Activated CD4-positive, alpha-beta T cell treated with anti-CD3 and anti-CD28 coated beads, Interleukin-2, amount 10 ng/mL, durations not matched to agents 24 days and 14 days (primary cell): ENCODE measurements around the gene DNAH8. TPM values are rescaled to one million over a fixed set of nuclear protein-coding genes. Genes with fewer than 3 reads are reported as not detected.
A peak's percentile ranks its signal among the peaks of the same experiment; 100 is the strongest.

Experiments used
- DNase-seq: peaks from one replicate; pipeline ENCODE4 v3.0.0; 2022
- H3K27ac Mint-ChIP-seq: one replicate; pipeline ENCODE4 v1.8.0; 2022; ENCODE audit warnings: mild to moderate bottlenecking, mixed read lengths
- H3K27me3 Mint-ChIP-seq: one replicate; pipeline ENCODE4 v1.8.0; 2022; ENCODE audit warnings: mixed read lengths
- H3K36me3 Mint-ChIP-seq: one replicate; pipeline ENCODE4 v1.8.0; 2022; ENCODE audit warnings: low read depth, mild to moderate bottlenecking, mixed read lengths
- H3K4me1 Mint-ChIP-seq: one replicate; pipeline ENCODE4 v1.8.0; 2021; ENCODE audit warnings: mixed read lengths
- H3K4me3 Mint-ChIP-seq: one replicate; pipeline ENCODE4 v1.8.0; 2022; ENCODE audit warnings: mild to moderate bottlenecking, moderate library complexity, mixed read lengths
- H3K9me3 Mint-ChIP-seq: one replicate; pipeline ENCODE4 v1.8.0; 2021; ENCODE audit warnings: mixed read lengths
- intact Hi-C: fragments of 100-400 bp; cut with micrococcal nuclease; formaldehyde crosslinking; loops from one replicate; pipeline ENCODE4 v1.15.1; 2023
- total RNA-seq: library from RNA; stranded (reverse); gene quantifications from 2 replicates; pipeline ENCODE4 v1.2.3, GENCODE V29; 2022

Gene DNAH8
- total RNA-seq, 1 donor from 2014 or later = not detected

GRCh38 chr6:38714239-38715015 is 684 bp upstream of the DNAH8 start:
- peak overlapping the region; percentile 91 for H3K27ac Mint-ChIP-seq
- peak; percentile 68 for DNase-seq
- intact Hi-C loops = loop anchor here (1.0 to 5.0 kb wide), 3 partner anchors 42 to 142 kb away; partner anchors contain the start of gene BTBD9
- H3K4me3 Mint-ChIP-seq = peak overlapping the region; percentile 70
- peaks cover 20% of the 10 kb centered on the region for H3K27me3 Mint-ChIP-seq
- H3K36me3 Mint-ChIP-seq = no peaks in the 10 kb centered on the region
- no peaks in the 10 kb centered on the region for H3K9me3 Mint-ChIP-seq
- H3K4me1 Mint-ChIP-seq = peaks cover 32% of the 10 kb centered on the region

- DNase-seq = no peak
- H3K9me3 Mint-ChIP-seq = no peaks in the 10 kb centered on the region
- H3K27me3 Mint-ChIP-seq = peaks cover 25% of the 10 kb centered on the region
- peaks cover 28% of the 10 kb centered on the region for H3K4me1 Mint-ChIP-seq
- no peaks in the 10 kb centered on the region for H3K36me3 Mint-ChIP-seq
- H3K4me3 Mint-ChIP-seq = no peak overlapping the region
- H3K27ac Mint-ChIP-seq = no peak overlapping the region
- intact Hi-C loops = loop anchor here (5.0 kb wide), 1 partner anchor 145 kb away; no protein-coding TSS in a partner anchor
These were observed 1.7 kb downstream of the DNAH8 start for GRCh38 chr6:38716825-38717224.

- Mint-ChIP-seq H3K27me3 (peaks cover 29% of the 10 kb centered on the region), H3K4me3 (no peak overlapping the region), H3K36me3 (no peaks in the 10 kb centered on the region), H3K27ac (no peak overlapping the region), H3K4me1 (peaks cover 8% of the 10 kb centered on the region), H3K9me3 (no peaks in the 10 kb centered on the region)
- no peak for DNase-seq
- intact Hi-C loops = loop anchor here (5.0 kb wide), 1 partner anchor 147 kb away; no protein-coding TSS in a partner anchor
These were observed 4.2 kb downstream of the DNAH8 start for GRCh38 chr6:38719358-38719757.

GRCh38 chr6:38720295-38720694 is 5.2 kb downstream of the DNAH8 start:
- Mint-ChIP-seq H3K9me3 (no peaks in the 10 kb centered on the region), H3K4me1 (peaks cover 5% of the 10 kb centered on the region), H3K27ac (no peak overlapping the region), H3K4me3 (no peak overlapping the region), H3K27me3 (peaks cover 29% of the 10 kb centered on the region), H3K36me3 (no peaks in the 10 kb centered on the region)
- peak; percentile 67 for DNase-seq
- intact Hi-C loops = no loop called here

- Mint-ChIP-seq H3K36me3 (no peaks in the 10 kb centered on the region), H3K9me3 (peaks cover 4% of the 10 kb centered on the region), H3K27me3 (peaks cover 20% of the 10 kb centered on the region), H3K4me1 (peaks cover 17% of the 10 kb centered on the region), H3K27ac (no peak overlapping the region), H3K4me3 (no peak overlapping the region)
- intact Hi-C loops = no loop called here
- no peak for DNase-seq
These were observed 6.9 kb downstream of the DNAH8 start for GRCh38 chr6:38722038-38722437.

DNA sequence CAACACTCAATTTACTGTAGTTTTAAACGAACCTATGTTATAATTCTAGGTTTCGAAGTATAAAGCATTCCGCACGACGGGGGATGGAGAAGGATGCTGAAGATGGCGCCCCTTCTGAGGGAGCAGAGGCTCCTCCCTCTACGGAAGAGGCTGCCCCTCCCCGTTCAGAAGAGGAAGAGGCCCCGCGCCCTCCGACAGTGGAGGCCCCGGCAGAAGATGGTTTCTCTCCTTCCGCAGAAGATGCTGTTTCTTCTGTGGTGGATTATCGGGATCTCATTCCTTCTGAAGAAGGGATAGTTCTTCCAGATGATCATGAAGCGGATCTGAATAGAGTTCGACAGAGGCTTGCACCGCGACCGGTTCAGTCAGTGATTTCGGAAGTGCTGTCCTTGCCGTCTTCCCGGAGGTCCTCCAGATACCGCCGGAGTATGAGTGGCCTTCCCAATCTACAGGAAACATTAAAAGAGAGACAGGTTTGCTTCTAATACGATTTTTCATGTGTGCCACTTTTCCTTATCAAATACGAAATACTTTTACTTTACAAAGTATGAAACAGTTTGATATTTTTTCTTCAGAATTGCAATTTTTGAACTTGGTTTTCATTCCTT is 7.7 kb downstream of the DNAH8 start:
- Mint-ChIP-seq H3K9me3 (peaks cover 4% of the 10 kb centered on the region), H3K27me3 (peaks cover 18% of the 10 kb centered on the region), H3K36me3 (no peaks in the 10 kb centered on the region), H3K27ac (no peak overlapping the region), H3K4me1 (peaks cover 17% of the 10 kb centered on the region), H3K4me3 (no peak overlapping the region)
- intact Hi-C loops = no loop called here
- no peak for DNase-seq

GRCh38 chr6:38723783-38724182 is 8.7 kb downstream of the DNAH8 start:
- no peak for DNase-seq
- Mint-ChIP-seq H3K36me3 (no peaks in the 10 kb centered on the region), H3K27ac (no peak overlapping the region), H3K4me3 (no peak overlapping the region), H3K4me1 (peaks cover 17% of the 10 kb centered on the region), H3K27me3 (peaks cover 16% of the 10 kb centered on the region), H3K9me3 (peaks cover 4% of the 10 kb centered on the region)
- intact Hi-C loops = no loop called here

GRCh38 chr6:38724343-38724742 is 9.2 kb downstream of the DNAH8 start:
- peaks cover 4% of the 10 kb centered on the region for H3K9me3 Mint-ChIP-seq
- no peak overlapping the region for H3K27ac Mint-ChIP-seq
- intact Hi-C loops = no loop called here
- H3K4me1 Mint-ChIP-seq = peaks cover 17% of the 10 kb centered on the region
- no peaks in the 10 kb centered on the region for H3K36me3 Mint-ChIP-seq
- H3K27me3 Mint-ChIP-seq = peaks cover 10% of the 10 kb centered on the region
- H3K4me3 Mint-ChIP-seq = no peak overlapping the region
- no peak for DNase-seq

DNA sequence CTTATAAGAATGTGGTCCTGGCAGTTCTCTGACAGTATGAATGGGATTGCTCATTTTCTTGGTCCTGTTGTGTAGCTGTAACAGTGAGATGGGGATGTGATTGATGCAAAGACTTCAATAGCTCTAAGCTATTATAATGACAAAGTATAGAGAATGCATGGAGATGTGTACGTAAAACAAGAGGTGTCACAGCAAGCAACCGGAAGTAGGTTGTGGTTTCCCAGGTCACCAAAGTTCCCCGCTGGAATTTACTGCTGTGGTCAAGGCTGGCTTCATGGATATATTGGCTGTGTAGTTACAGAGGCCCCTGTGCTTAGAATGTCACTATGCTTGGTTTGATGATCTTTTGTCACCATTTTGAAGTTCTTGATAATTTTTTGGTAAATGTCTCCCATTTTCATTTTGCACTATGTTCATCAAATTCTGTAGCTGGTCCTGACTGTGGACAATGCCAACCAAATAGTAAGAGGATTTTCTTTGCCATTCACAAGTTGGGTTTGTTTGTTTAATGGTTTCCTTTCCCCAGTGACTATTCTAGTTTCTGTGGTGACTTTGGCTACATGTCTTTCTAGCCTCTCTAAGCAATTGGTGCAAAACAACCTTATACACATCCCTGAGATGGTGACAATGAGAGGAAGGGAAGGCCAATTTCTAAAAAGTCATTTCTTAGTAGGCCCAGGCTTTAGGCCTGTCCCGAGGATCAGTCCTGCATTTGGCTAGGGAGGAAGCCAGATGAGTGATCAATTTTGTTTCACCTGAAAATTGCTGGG is 10.5 kb downstream of the DNAH8 start:
- Mint-ChIP-seq H3K36me3 (no peaks in the 10 kb centered on the region), H3K27ac (peak overlapping the region; percentile 55), H3K4me1 (peaks cover 15% of the 10 kb centered on the region), H3K9me3 (peaks cover 4% of the 10 kb centered on the region), H3K27me3 (peaks cover 5% of the 10 kb centered on the region), H3K4me3 (peak overlapping the region; percentile 16)
- DNase-seq = peak; percentile 73
- intact Hi-C loops = no loop called here

- intact Hi-C loops = no loop called here
- Mint-ChIP-seq H3K4me1 (peaks cover 15% of the 10 kb centered on the region), H3K27ac (no peak overlapping the region), H3K9me3 (peaks cover 4% of the 10 kb centered on the region), H3K36me3 (no peaks in the 10 kb centered on the region), H3K4me3 (no peak overlapping the region), H3K27me3 (peaks cover 8% of the 10 kb centered on the region)
- no peak for DNase-seq
These were observed 13.1 kb downstream of the DNAH8 start for GRCh38 chr6:38728203-38728602.

DNA sequence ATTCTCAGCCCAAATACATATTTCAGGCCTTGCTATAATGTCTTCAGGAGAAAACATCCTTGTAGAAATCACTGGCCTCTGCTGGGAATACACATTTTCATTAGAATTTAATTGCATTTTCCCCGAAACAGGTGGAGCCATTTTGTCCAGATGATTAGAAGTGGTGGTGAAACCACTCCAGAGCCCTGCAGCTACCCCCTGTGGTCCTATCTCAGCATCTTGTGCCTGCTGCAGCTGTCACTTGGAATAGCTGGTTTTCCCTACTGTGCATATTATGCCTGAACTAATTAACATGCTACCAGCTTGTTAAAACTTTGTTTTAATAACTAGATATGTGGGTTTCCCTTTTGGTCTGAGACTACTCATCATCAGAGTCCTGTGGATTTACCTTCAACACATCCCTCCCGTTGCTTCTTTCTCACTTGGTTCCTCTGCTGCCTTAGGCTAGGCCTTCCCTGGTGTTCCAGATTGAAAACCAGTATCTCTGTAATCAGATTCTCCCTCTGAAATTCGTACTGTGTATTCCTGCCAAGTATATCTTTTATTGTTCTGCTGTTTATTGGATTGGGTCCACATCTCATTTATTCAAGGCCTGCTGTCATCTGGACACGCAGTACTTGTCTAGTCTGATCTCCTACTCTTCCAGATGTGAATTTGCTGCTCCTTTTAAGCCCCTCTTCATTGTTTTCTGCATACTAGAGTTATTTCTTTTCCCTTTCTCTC is 15.2 kb downstream of the DNAH8 start:
- H3K27ac Mint-ChIP-seq = no peak overlapping the region
- H3K36me3 Mint-ChIP-seq = no peaks in the 10 kb centered on the region
- no peak for DNase-seq
- H3K9me3 Mint-ChIP-seq = peaks cover 4% of the 10 kb centered on the region
- intact Hi-C loops = no loop called here
- H3K4me1 Mint-ChIP-seq = peaks cover 13% of the 10 kb centered on the region
- H3K4me3 Mint-ChIP-seq = no peak overlapping the region
- peaks cover 20% of the 10 kb centered on the region for H3K27me3 Mint-ChIP-seq

DNA sequence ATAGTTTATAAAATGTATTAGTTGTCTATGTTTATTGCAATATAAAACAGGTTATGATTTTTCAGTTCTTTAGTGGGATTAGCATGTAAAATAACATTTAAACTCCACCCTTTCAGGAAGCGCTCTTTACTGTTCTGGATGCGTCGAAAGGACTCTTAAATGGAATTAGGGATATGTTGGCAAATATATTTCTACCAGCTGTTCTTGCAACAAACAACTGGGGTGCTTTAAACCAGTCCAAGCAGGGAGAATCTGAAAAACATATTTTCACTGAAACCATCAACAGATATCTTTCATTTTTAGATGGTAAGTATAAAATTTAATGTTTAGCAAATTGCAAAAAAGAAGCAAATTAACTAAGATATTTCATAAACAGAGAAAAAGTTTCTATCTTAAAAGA is 21.8 kb downstream of the DNAH8 start:
- Mint-ChIP-seq H3K4me3 (no peak overlapping the region), H3K4me1 (no peaks in the 10 kb centered on the region), H3K27ac (no peak overlapping the region), H3K36me3 (no peaks in the 10 kb centered on the region), H3K9me3 (no peaks in the 10 kb centered on the region), H3K27me3 (peaks cover 58% of the 10 kb centered on the region)
- DNase-seq = no peak
- intact Hi-C loops = no loop called here

GRCh38 chr6:38738261-38738660 is 23.1 kb downstream of the DNAH8 start:
- Mint-ChIP-seq H3K27me3 (peaks cover 54% of the 10 kb centered on the region), H3K36me3 (no peaks in the 10 kb centered on the region), H3K4me1 (no peaks in the 10 kb centered on the region), H3K4me3 (no peak overlapping the region), H3K9me3 (no peaks in the 10 kb centered on the region), H3K27ac (no peak overlapping the region)
- DNase-seq = no peak
- intact Hi-C loops = no loop called here
